Measurements from ENCODE around the gene RPS28.

The RPS28 gene

GRCh38 chr19:8355631-8356402, 34.5 kb downstream of the RPS28 start (continued):
- TF ChIP-seq CSRNP3 (CRISPR knock-in tag; IDR thresholded peaks at IDR 0.05) (no peak), ZNF70 (CRISPR knock-in tag; IDR thresholded peaks at IDR 0.05) (no peak), ZFP30 (CRISPR knock-in tag; IDR thresholded peaks at IDR 0.05) (no peak), ISL1 (CRISPR knock-in tag; IDR thresholded peaks at IDR 0.05) (no peak)

- TF ChIP-seq POU6F1 (CRISPR knock-in tag; IDR thresholded peaks at IDR 0.05; ENCODE audit: borderline replicate concordance, low read depth) (no peak), OSR1 (CRISPR knock-in tag; IDR thresholded peaks at IDR 0.05) (no peak), ZNF8 (CRISPR knock-in tag; IDR thresholded peaks at IDR 0.05) (no peak), ARNTL (CRISPR knock-in tag; IDR thresholded peaks at IDR 0.05; ENCODE audit: borderline replicate concordance, low read depth) (no peak), TSHZ2 (CRISPR knock-in tag; IDR thresholded peaks at IDR 0.05) (no peak), RARB (CRISPR knock-in tag; IDR thresholded peaks at IDR 0.05) (no peak), CSRNP3 (CRISPR knock-in tag; IDR thresholded peaks at IDR 0.05) (no peak), SNAI2 (CRISPR knock-in tag; IDR thresholded peaks at IDR 0.05) (no peak), ZNF70 (CRISPR knock-in tag; IDR thresholded peaks at IDR 0.05) (no peak), ISL1 (CRISPR knock-in tag; IDR thresholded peaks at IDR 0.05) (no peak), ZFP30 (CRISPR knock-in tag; IDR thresholded peaks at IDR 0.05) (no peak), CSDC2 (CRISPR knock-in tag; IDR thresholded peaks at IDR 0.05) (no peak), ZFP3 (CRISPR knock-in tag; IDR thresholded peaks at IDR 0.05) (no peak), GLIS3 (CRISPR knock-in tag; IDR thresholded peaks at IDR 0.05) (no peak), ESRRG (CRISPR knock-in tag; IDR thresholded peaks at IDR 0.05) (no peak)
- ATAC-seq = no peak
Observed at GRCh38 chr19:8357007-8357521, 35.8 kb downstream of the RPS28 start.

- ATAC-seq = no peak
- TF ChIP-seq ISL1 (CRISPR knock-in tag; IDR thresholded peaks at IDR 0.05) (no peak), CSRNP3 (CRISPR knock-in tag; IDR thresholded peaks at IDR 0.05) (no peak), TCF4 (CRISPR knock-in tag; IDR thresholded peaks at IDR 0.05; ENCODE audit: borderline replicate concordance) (no peak), ESRRG (CRISPR knock-in tag; IDR thresholded peaks at IDR 0.05) (no peak), RARB (CRISPR knock-in tag; IDR thresholded peaks at IDR 0.05) (no peak), PATZ1 (CRISPR knock-in tag; IDR thresholded peaks at IDR 0.05; ENCODE audit: borderline replicate concordance) (no peak), CREB5 (CRISPR knock-in tag; IDR thresholded peaks at IDR 0.05; ENCODE audit: low read depth) (no peak), CSDC2 (CRISPR knock-in tag; IDR thresholded peaks at IDR 0.05) (no peak), GLIS3 (CRISPR knock-in tag; IDR thresholded peaks at IDR 0.05) (no peak), TSHZ2 (CRISPR knock-in tag; IDR thresholded peaks at IDR 0.05) (no peak), ZC3H10 (CRISPR knock-in tag; IDR thresholded peaks at IDR 0.05) (no peak), BACH2 (CRISPR knock-in tag; IDR thresholded peaks at IDR 0.05; ENCODE audit: borderline replicate concordance) (no peak), TOX (CRISPR knock-in tag; IDR thresholded peaks at IDR 0.05; ENCODE audit: borderline replicate concordance) (no peak), ZFP30 (CRISPR knock-in tag; IDR thresholded peaks at IDR 0.05) (no peak)
Observed at GRCh38 chr19:8358948-8359347, 37.7 kb downstream of the RPS28 start.
